Measurements from ENCODE around the gene LRMDA. TPM values are rescaled to one million over a fixed set of nuclear protein-coding genes. Genes with fewer than 3 reads are reported as not detected.
A peak's percentile ranks its signal among the peaks of the same experiment; 100 is the strongest.
"Not testable (repeated sequence)": the region's sequence is repeated elsewhere in the genome, so short reads cannot be mapped to it uniquely, and the experiment has no call there.

Gene LRMDA
- total RNA-seq, 5 donors from 2014 or later (not counting 1 experiment from before 2014, with no cell fraction given) = 0.30 to 1.2 TPM; not detected in 3

GRCh38 chr10:76138906-76139305, 707.5 kb downstream of the LRMDA start:
- Mint-ChIP-seq H3K27ac (peak overlapping the region in 1 of 2 donors; percentile 41), H3K36me3 (no peaks in the 10 kb centered on the region), H3K4me1 (peaks cover 5 to 14% (median 5%) of the 10 kb centered on the region in 3 donors), H3K4me3 (no peak overlapping the region), H3K27me3 (no peaks in the 10 kb centered on the region), H3K9me3 (no peaks in the 10 kb centered on the region)
- ChIA-PET POLR2A (no interaction called here), CTCF (no interaction called here)
- no peaks in the 10 kb centered on the region for H3K36me3 ChIP-seq (ENCODE audit: control insufficient read depth in 2 of 2, extremely low read depth in 1 of 2, insufficient read depth in 1 of 2, low read length in 1 of 2)
- H3K9me3 ChIP-seq = no peaks in the 10 kb centered on the region
- 100% methylated on average over 1 of the region's 3 CpGs for WGBS (ENCODE audit: insufficient coverage)
- no peaks in the 10 kb centered on the region for H3K27me3 ChIP-seq (replicated peaks in 1 of 2; ENCODE audit: control insufficient read depth in 2 of 2, extremely low read depth in 1 of 2, insufficient read depth in 2 of 2, low read length in 1 of 2)
- no peak overlapping the region for H3K4me3 ChIP-seq (ENCODE audit: control insufficient read depth in 1 of 2, extremely low read depth in 1 of 2, low read length in 1 of 2)
- DNase-seq = no peak
- ATAC-seq (replicated peaks in 1 of 4) = peak in 1 of 4 experiments; percentile 16
- peaks cover 0 to 11% of the 10 kb centered on the region in 2 experiments for H3K4me1 ChIP-seq (ENCODE audit: control insufficient read depth in 1 of 2, extremely low read depth in 1 of 2, insufficient read depth in 2 of 2, low read length in 2 of 2)
- no peak overlapping the region for H3K27ac ChIP-seq (ENCODE audit: low read length)

DNA sequence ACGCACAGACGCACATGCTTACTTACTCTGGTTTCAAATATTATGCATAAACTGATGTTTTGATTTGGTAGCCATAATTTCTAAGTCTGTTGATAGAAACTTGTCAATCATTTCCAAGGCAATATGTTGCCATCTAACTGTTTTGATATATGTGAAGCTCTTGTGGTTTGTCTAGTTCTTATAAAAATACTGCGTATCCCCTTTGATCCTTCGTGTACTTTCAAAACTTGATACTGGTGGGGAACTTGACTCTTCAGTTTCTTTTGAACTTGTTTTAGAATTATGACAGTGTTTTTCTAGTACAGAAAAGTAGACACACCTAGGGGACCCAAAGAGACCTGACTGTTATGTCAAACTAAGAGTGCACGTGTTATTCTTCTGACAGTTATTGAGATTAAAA, 708.0 kb downstream of the LRMDA start:
- H3K4me1 Mint-ChIP-seq = peaks cover 5 to 14% (median 5%) of the 10 kb centered on the region in 3 donors
- peak in 1 of 35 experiments; percentile 14 for DNase-seq
- POLR2A ChIA-PET = no interaction called here

DNA sequence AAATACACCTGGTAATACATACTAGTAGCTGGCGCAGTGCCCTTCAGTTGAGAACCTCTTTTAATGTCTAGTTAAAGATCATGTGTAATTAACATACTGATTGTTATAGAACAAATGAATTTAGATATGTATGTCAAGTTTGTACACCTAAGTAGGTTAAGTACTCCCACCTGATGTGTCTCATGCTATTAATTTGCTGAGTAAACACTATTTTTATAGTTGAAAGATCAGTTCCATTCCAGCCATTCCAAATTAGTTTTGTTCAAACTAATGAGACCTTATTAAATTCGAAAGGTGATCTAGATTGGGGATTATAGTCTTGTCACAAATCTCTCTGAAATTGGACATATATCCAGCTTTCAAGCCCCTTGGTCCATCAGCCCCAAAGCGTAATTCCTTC, 710.0 kb downstream of the LRMDA start:
- Mint-ChIP-seq H3K4me3 (no peak overlapping the region), H3K4me1 (peaks cover 5 to 14% (median 5%) of the 10 kb centered on the region in 3 donors), H3K9me3 (peaks cover 0 to 5% (median 4%) of the 10 kb centered on the region in 3 donors), H3K36me3 (no peaks in the 10 kb centered on the region), H3K27me3 (no peaks in the 10 kb centered on the region), H3K27ac (peak overlapping the region in 1 of 2 donors; percentile 65)
- Histone ChIP-seq H3K36me3 (ENCODE audit: control insufficient read depth in 2 of 2, extremely low read depth in 1 of 2, insufficient read depth in 1 of 2, low read length in 1 of 2) (no peaks in the 10 kb centered on the region), H3K27ac (ENCODE audit: low read length) (no peak overlapping the region), H3K4me3 (ENCODE audit: control insufficient read depth in 1 of 2, extremely low read depth in 1 of 2, low read length in 1 of 2) (no peak overlapping the region), H3K9me3 (no peaks in the 10 kb centered on the region), H3K27me3 (replicated peaks in 1 of 2; ENCODE audit: control insufficient read depth in 2 of 2, extremely low read depth in 1 of 2, insufficient read depth in 2 of 2, low read length in 1 of 2) (no peaks in the 10 kb centered on the region), H3K4me1 (ENCODE audit: control insufficient read depth in 1 of 2, extremely low read depth in 1 of 2, insufficient read depth in 2 of 2, low read length in 2 of 2) (peaks cover 0 to 11% of the 10 kb centered on the region in 2 experiments)
- POLR2A ChIA-PET = no interaction called here
- DNase-seq (no peak), ATAC-seq (replicated peaks in 1 of 4) (no peak)
- no CpG with 5 or more reads among the region's 3 CpGs for WGBS (ENCODE audit: insufficient coverage)
- CTCF ChIA-PET = no interaction called here

More for the DNA sequence above, 708.0 kb downstream of the LRMDA start:
- H3K4me1 ChIP-seq (ENCODE audit: control insufficient read depth in 1 of 2, extremely low read depth in 1 of 2, insufficient read depth in 2 of 2, low read length in 2 of 2) = peaks cover 0 to 11% of the 10 kb centered on the region in 2 experiments
- 38% methylated on average over 2 of the region's 5 CpGs for WGBS (ENCODE audit: insufficient coverage)
- H3K36me3 Mint-ChIP-seq = no peaks in the 10 kb centered on the region
- peak; percentile 64 to 81 (median 78) for ATAC-seq (replicated peaks in 1 of 4)
- H3K27me3 ChIP-seq (replicated peaks in 1 of 2; ENCODE audit: control insufficient read depth in 2 of 2, extremely low read depth in 1 of 2, insufficient read depth in 2 of 2, low read length in 1 of 2) = no peaks in the 10 kb centered on the region
- H3K4me3 ChIP-seq (ENCODE audit: control insufficient read depth in 1 of 2, extremely low read depth in 1 of 2, low read length in 1 of 2) = no peak overlapping the region
- CTCF ChIA-PET = no interaction called here
- H3K9me3 ChIP-seq = no peaks in the 10 kb centered on the region
- H3K27ac ChIP-seq (ENCODE audit: low read length) = no peak overlapping the region
- H3K36me3 ChIP-seq (ENCODE audit: control insufficient read depth in 2 of 2, extremely low read depth in 1 of 2, insufficient read depth in 1 of 2, low read length in 1 of 2) = no peaks in the 10 kb centered on the region
- H3K27me3 Mint-ChIP-seq = no peaks in the 10 kb centered on the region
- peak overlapping the region; percentile 81 to 85 for H3K27ac Mint-ChIP-seq
- H3K9me3 Mint-ChIP-seq = no peaks in the 10 kb centered on the region
- no peak overlapping the region for H3K4me3 Mint-ChIP-seq

DNA sequence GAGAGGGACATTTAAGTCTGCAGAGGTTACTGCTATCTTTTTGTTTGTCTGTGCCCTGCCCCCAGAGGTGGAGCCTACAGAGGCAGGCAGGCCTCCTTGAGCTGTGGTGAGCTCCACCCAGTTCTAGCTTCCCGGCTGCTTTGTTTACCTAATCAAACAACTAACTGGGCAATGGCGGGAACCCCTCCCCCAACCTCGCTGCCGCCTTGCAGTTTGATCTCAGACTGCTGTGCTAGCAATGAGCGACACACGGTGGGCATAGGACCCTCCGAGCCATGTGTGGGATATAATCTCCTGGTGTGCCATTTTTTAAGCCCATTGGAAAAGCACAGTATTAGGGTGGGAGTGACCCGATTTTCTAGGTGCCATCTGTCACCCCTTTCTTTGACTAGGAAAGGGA, 716.8 kb downstream of the LRMDA start:
- H3K36me3 ChIP-seq (ENCODE audit: control insufficient read depth in 2 of 2, extremely low read depth in 1 of 2, insufficient read depth in 1 of 2, low read length in 1 of 2); ATAC-seq (replicated peaks in 1 of 4); H3K4me1 Mint-ChIP-seq; H3K9me3 ChIP-seq; CTCF ChIA-PET; H3K36me3 Mint-ChIP-seq; DNase-seq; H3K27ac ChIP-seq (ENCODE audit: low read length); H3K27ac Mint-ChIP-seq; POLR2A ChIA-PET; H3K27me3 Mint-ChIP-seq; H3K4me3 Mint-ChIP-seq; H3K27me3 ChIP-seq (replicated peaks in 1 of 2; ENCODE audit: control insufficient read depth in 2 of 2, extremely low read depth in 1 of 2, insufficient read depth in 2 of 2, low read length in 1 of 2); H3K4me3 ChIP-seq (ENCODE audit: control insufficient read depth in 1 of 2, extremely low read depth in 1 of 2, low read length in 1 of 2); H3K4me1 ChIP-seq (ENCODE audit: control insufficient read depth in 1 of 2, extremely low read depth in 1 of 2, insufficient read depth in 2 of 2, low read length in 2 of 2): not testable (repeated sequence)
- WGBS (ENCODE audit: insufficient coverage) = no CpG with 5 or more reads among the region's 8 CpGs
- H3K9me3 Mint-ChIP-seq = peaks cover 0 to 15% (median 14%) of the 10 kb centered on the region in 3 donors

GRCh38 chr10:76149182-76149581, 717.8 kb downstream of the LRMDA start:
- ATAC-seq (replicated peaks in 1 of 4) (no peak), DNase-seq (no peak)
- Histone ChIP-seq H3K36me3 (ENCODE audit: control insufficient read depth in 2 of 2, extremely low read depth in 1 of 2, insufficient read depth in 1 of 2, low read length in 1 of 2) (no peaks in the 10 kb centered on the region), H3K9me3 (no peaks in the 10 kb centered on the region), H3K27me3 (replicated peaks in 1 of 2; ENCODE audit: control insufficient read depth in 2 of 2, extremely low read depth in 1 of 2, insufficient read depth in 2 of 2, low read length in 1 of 2) (no peaks in the 10 kb centered on the region), H3K4me1 (ENCODE audit: control insufficient read depth in 1 of 2, extremely low read depth in 1 of 2, insufficient read depth in 2 of 2, low read length in 2 of 2) (no peaks in the 10 kb centered on the region), H3K4me3 (ENCODE audit: control insufficient read depth in 1 of 2, extremely low read depth in 1 of 2, low read length in 1 of 2) (no peak overlapping the region), H3K27ac (ENCODE audit: low read length) (no peak overlapping the region)
- H3K27ac Mint-ChIP-seq = no peak overlapping the region
- no peaks in the 10 kb centered on the region for H3K4me1 Mint-ChIP-seq
- no CpG with 5 or more reads among the region's 1 CpG for WGBS (ENCODE audit: insufficient coverage)
- peaks cover 0 to 19% (median 15%) of the 10 kb centered on the region in 3 donors for H3K9me3 Mint-ChIP-seq
- no peak overlapping the region for H3K4me3 Mint-ChIP-seq
- peaks cover 0 to 2% of the 10 kb centered on the region in 2 donors for H3K27me3 Mint-ChIP-seq
- H3K36me3 Mint-ChIP-seq = no peaks in the 10 kb centered on the region
- ChIA-PET POLR2A (no interaction called here), CTCF (no interaction called here)

- CTCF ChIA-PET = no interaction called here
- WGBS (ENCODE audit: insufficient coverage) = 86% methylated on average over 1 of the region's 2 CpGs
- no peaks in the 10 kb centered on the region for H3K9me3 ChIP-seq
Observed at GRCh38 chr10:76149602-76150138, 718.2 kb downstream of the LRMDA start.

More at GRCh38 chr10:76149602-76150138, 718.2 kb downstream of the LRMDA start:
- Histone ChIP-seq H3K4me1 (ENCODE audit: control insufficient read depth in 1 of 2, extremely low read depth in 1 of 2, insufficient read depth in 2 of 2, low read length in 2 of 2) (no peaks in the 10 kb centered on the region), H3K27me3 (replicated peaks in 1 of 2; ENCODE audit: control insufficient read depth in 2 of 2, extremely low read depth in 1 of 2, insufficient read depth in 2 of 2, low read length in 1 of 2) (no peaks in the 10 kb centered on the region), H3K36me3 (ENCODE audit: control insufficient read depth in 2 of 2, extremely low read depth in 1 of 2, insufficient read depth in 1 of 2, low read length in 1 of 2) (no peaks in the 10 kb centered on the region), H3K4me3 (ENCODE audit: control insufficient read depth in 1 of 2, extremely low read depth in 1 of 2, low read length in 1 of 2) (no peak overlapping the region), H3K27ac (ENCODE audit: low read length) (no peak overlapping the region)
- POLR2A ChIA-PET = no interaction called here
- peaks cover 0 to 2% of the 10 kb centered on the region in 2 donors for H3K27me3 Mint-ChIP-seq
- DNase-seq = no peak
- H3K4me3 Mint-ChIP-seq = no peak overlapping the region
- H3K27ac Mint-ChIP-seq = no peak overlapping the region
- no peak for ATAC-seq (replicated peaks in 1 of 4)
- no peaks in the 10 kb centered on the region for H3K36me3 Mint-ChIP-seq
- peaks cover 0 to 19% (median 17%) of the 10 kb centered on the region in 3 donors for H3K9me3 Mint-ChIP-seq
- H3K4me1 Mint-ChIP-seq = no peaks in the 10 kb centered on the region

Data from T-cell (primary cell).